ENCODE data around the gene COL4A3.
A peak's percentile ranks its signal among the peaks of the same experiment; 100 is the strongest.
"Not testable (repeated sequence)": the region's sequence is repeated elsewhere in the genome, so short reads cannot be mapped to it uniquely, and the experiment has no call there.

COL4A3 gene

GRCh38 chr2:227219312-227220105, 55.1 kb downstream of the COL4A3 start:
- no peak for DNase-seq

- no peak for DNase-seq
Measured at GRCh38 chr2:227221120-227221519, 56.7 kb downstream of the COL4A3 start.

DNA sequence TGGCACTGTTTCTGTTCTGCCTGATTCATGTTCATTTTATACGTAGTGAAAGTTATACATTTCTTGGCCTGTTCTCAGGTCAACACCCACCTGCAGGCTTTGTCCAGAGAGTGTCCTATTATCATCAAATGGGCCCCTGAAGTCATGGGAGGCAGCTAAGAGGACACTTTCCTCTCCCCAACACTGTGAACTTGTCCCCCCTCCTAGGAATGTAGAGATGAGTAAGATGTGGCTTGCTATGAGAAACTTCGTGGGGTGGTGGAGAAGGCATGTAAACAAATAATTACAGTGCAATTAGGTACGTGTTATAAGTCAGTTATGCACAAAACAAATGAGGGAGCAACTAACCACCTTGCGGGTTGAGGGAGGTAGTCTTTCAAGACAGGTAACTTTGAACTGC, 57.9 kb downstream of the COL4A3 start:
- no peak for DNase-seq

- not testable (repeated sequence) for DNase-seq
Measured at GRCh38 chr2:227225641-227226040, 61.2 kb downstream of the COL4A3 start.

DNA sequence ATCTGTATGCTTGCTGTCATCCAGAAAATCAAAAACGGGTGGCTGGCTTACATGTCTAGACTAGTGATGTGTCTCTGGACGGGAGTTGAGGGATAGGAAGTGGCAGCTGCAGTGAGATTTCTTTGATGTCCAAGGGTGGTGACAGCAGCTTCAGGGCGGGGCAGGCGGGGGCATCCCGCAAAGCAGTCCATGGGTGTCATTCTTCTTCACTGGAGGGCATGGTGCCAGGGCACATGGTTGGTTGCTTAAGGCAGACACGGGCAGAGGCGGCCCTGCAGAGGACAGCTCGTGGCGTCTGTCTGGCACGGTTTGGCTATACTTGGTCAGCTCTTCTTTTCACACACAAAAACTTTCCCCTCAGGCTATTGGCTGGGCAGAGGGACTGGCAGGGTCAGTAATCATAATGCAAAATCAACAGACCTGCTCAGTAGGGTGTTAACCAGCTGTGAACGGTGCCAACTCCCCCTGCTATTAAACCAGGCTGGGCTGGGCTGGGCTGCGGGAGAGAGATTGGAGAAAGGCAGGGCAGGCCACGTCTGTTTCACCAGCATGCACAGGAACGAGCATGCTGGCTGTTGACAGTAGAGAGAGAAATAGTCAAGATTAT, 63.7 kb downstream of the COL4A3 start:
- no peak for DNase-seq

GRCh38 chr2:227230151-227230550, 65.7 kb downstream of the COL4A3 start:
- DNase-seq, result no peak

DNA sequence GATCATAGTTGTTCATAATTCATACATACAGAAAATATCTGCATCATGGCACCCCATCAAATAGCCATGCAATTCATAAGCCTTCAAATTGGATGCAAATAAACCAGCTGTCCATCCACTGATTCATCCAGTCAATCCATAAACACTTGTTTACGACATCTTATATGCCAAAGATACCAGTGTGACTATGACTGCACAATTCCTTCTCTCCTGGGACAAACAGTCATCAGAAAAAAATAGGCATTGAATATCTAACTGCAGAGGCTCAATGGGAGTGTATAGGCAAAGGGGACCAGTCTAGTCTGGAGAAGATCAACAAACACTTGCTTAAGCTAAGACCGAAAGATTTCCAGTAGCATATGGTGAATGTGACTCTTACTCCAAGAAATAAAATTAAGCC, 70.0 kb downstream of the COL4A3 start:
- no peak for DNase-seq

GRCh38 chr2:227237786-227238185, 73.4 kb downstream of the COL4A3 start:
- DNase-seq, result no peak

- DNase-seq, result peak; percentile 17
Measured at GRCh38 chr2:227238238-227239237, 74.1 kb downstream of the COL4A3 start.

DNA sequence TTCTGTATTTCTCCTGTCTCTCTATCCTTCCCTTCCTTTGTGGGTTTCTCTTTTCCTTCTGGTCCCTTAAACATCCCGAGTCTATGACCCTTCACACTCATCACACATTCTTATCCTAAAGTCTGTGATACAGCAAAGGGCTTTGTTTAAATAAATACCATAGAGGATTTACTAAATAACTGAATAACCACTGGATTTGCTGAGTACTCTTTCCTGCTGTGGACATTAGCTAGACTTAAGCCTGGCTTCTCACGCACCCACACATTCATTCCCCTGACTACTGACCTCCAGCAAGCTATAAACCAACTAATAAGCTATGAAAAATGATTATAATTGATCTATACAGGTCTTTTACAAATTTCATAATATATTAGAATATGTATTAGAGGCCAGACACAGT, 76.6 kb downstream of the COL4A3 start:
- no peak for DNase-seq

DNA sequence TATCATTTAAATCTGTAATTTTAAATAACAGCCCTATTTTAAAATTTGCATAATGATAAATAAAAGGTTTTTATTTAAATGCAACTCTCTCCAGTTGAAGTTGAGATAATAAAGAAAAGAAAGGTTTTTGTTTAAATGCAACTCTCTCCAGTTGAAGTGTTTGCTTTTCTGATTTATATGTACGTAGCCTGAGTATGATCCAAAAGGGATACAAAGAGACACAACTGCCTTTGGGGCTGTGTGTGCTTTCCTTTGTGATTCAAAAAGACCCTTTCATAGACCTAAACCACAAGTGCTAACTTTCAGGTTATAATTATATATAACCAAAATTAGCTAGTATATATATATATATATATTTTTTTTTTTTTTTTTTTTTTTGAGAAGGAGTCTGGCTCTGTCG, 84.5 kb downstream of the COL4A3 start:
- DNase-seq, result no peak

- no peak for DNase-seq
Measured at GRCh38 chr2:227252831-227253230, 88.4 kb downstream of the COL4A3 start.

DNA sequence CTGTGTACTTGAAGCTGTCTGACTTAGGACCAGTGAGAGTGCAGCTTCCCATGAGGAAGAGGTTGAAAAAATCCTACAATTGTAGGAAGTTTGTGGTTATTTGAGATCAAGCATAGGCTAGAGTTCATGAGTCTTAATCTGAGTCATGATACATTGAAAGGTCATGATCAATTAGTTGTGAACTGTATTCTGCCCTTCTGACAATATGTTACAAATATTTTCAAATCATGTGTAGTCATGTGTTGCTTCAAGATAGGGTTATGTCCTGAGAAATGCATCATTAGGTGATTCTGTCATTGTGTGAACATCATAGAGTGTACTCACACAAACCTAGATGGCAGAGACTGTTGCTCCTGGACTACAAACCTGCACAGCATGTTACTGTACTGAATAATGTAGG, 92.2 kb downstream of the COL4A3 start:
- DNase-seq, result no peak

DNA sequence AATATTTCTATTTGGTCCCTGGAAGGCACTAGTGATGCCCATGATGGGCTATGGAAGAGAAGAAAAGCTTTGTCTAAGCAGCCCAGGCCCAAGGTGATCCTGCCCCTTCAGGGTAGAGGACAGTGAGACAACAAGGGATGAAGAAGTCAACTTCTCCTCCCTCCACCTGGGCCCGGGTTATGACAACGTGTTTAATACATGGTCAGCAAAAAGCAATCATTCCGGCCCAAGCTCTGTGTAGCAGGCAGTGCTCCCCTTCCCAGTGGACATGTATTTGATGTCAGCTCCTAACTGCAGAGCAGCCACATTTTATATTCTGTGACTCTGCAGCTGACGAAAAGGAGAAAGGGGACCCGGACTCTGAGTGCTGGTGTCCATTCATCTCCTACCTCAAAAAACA, 93.4 kb downstream of the COL4A3 start:
- DNase-seq, result no peak

- no peak for DNase-seq
Measured at GRCh38 chr2:227260041-227260440, 95.6 kb downstream of the COL4A3 start.

GRCh38 chr2:227267410-227268115, 103.1 kb downstream of the COL4A3 start:
- DNase-seq, result no peak

- DNase-seq, result no peak
Measured at GRCh38 chr2:227280895-227281294, 116.5 kb downstream of the COL4A3 start.

GRCh38 chr2:227285741-227286236, 121.4 kb downstream of the COL4A3 start:
- DNase-seq, result no peak

GRCh38 chr2:227287771-227288170, 123.3 kb downstream of the COL4A3 start:
- no peak for DNase-seq

- no peak for DNase-seq
Measured at GRCh38 chr2:227292314-227292713, 127.9 kb downstream of the COL4A3 start.

DNA sequence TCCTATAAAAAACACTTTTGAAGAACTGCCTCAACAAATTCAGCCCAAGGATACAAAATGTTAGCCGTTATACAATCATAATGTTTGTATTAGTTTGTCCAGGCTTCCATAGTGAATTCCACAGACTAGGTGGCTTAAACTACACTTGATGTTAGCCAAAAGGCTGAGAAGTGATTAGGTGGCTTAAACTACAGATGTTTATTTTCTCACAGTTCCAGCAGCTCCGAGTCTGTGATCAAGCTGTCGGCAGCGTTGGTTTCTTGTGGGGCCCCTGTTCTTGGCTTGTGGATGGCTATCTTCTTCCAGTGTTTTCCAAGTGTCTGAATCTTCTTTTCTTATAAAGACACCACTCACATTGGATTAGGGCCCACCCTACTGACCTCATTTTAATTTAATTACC, 129.1 kb downstream of the COL4A3 start:
- DNase-seq, result no peak

- DNase-seq, result no peak
Measured at GRCh38 chr2:227295806-227296205, 131.4 kb downstream of the COL4A3 start.
